GM18502 (cell line): ENCODE results near the gene KCNJ4.

ENCODE experiments used
- ATAC-seq: cut with Tn5 transposase; IDR thresholded peaks from one replicate; pipeline ENCODE4 v1.9.1; 2021; ENCODE audit warnings: mild to moderate bottlenecking; ENCODE audit not compliant: unreplicated experiment, poor library complexity

Gene KCNJ4

GRCh38 chr22:38435965-38436364 lies 19.0 kb downstream of the KCNJ4 start:
- no peak for ATAC-seq

GRCh38 chr22:38435010-38435409 lies 20.0 kb downstream of the KCNJ4 start:
- ATAC-seq = no peak

- ATAC-seq = no peak
These were observed 21.1 kb downstream of the KCNJ4 start for GRCh38 chr22:38433871-38434270.

GRCh38 chr22:38432264-38432663 lies 22.7 kb downstream of the KCNJ4 start:
- no peak for ATAC-seq

GRCh38 chr22:38431266-38432010 lies 23.6 kb downstream of the KCNJ4 start:
- ATAC-seq = no peak

GRCh38 chr22:38429499-38430068 lies 25.4 kb downstream of the KCNJ4 start:
- ATAC-seq = no peak

GRCh38 chr22:38428714-38429113 lies 26.3 kb downstream of the KCNJ4 start:
- ATAC-seq = no peak

- no peak for ATAC-seq
These were observed 27.1 kb downstream of the KCNJ4 start for GRCh38 chr22:38427940-38428339.

GRCh38 chr22:38427465-38427864 lies 27.5 kb downstream of the KCNJ4 start:
- ATAC-seq = no peak

GRCh38 chr22:38426628-38427027 lies 28.4 kb downstream of the KCNJ4 start:
- no peak for ATAC-seq

- ATAC-seq = no peak
These were observed 30.4 kb downstream of the KCNJ4 start for GRCh38 chr22:38424525-38425080.

- no peak for ATAC-seq
These were observed 31.2 kb downstream of the KCNJ4 start for GRCh38 chr22:38423512-38424503.

- ATAC-seq = no peak
These were observed 32.1 kb downstream of the KCNJ4 start for GRCh38 chr22:38422611-38423511.

GRCh38 chr22:38420734-38421133 lies 34.3 kb downstream of the KCNJ4 start:
- ATAC-seq = no peak

- no peak for ATAC-seq
These were observed 35.2 kb downstream of the KCNJ4 start for GRCh38 chr22:38419858-38420160.

- no peak for ATAC-seq
These were observed 35.7 kb downstream of the KCNJ4 start for GRCh38 chr22:38419121-38419857.

GRCh38 chr22:38418589-38418988 lies 36.4 kb downstream of the KCNJ4 start:
- ATAC-seq = no peak

GRCh38 chr22:38417252-38418060 lies 37.5 kb downstream of the KCNJ4 start:
- ATAC-seq = no peak
